ENCODE measurements around the gene GPATCH2L.

GPATCH2L gene

DNA sequence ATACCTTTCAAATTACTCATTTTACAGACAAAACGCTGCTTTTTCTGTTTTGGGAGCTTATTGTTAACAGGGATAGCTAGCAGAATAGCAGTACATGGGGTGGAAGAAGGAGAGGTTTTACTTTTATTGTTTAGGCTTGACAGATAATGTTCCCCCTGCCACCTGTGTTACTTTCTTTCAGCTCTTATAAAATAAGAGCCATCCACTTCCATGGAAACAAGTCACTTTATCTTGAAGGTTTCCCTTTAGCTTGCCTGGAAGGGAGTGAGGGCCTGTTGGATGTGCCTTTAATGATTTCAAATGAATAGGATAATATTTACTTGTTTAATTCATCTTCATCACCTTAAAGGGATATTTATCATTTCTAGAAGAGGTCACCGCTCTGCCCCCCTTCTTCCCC, 23.3 kb downstream of the GPATCH2L start:
- in situ Hi-C loops (cut with MboI; ENCODE audit: low pct_unique_long_range_greater_than_20kb, low sequenced_read_pairs, unreplicated experiment), result no loop called here
- TF ChIP-seq, protein P1, sequence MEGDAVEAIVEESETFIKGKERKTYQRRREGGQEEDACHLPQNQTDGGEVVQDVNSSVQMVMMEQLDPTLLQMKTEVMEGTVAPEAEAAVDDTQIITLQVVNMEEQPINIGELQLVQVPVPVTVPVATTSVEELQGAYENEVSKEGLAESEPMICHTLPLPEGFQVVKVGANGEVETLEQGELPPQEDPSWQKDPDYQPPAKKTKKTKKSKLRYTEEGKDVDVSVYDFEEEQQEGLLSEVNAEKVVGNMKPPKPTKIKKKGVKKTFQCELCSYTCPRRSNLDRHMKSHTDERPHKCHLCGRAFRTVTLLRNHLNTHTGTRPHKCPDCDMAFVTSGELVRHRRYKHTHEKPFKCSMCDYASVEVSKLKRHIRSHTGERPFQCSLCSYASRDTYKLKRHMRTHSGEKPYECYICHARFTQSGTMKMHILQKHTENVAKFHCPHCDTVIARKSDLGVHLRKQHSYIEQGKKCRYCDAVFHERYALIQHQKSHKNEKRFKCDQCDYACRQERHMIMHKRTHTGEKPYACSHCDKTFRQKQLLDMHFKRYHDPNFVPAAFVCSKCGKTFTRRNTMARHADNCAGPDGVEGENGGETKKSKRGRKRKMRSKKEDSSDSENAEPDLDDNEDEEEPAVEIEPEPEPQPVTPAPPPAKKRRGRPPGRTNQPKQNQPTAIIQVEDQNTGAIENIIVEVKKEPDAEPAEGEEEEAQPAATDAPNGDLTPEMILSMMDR (IDR thresholded peaks at IDR 0.05; ENCODE audit: extremely low read depth, insufficient read depth, missing control alignments), result no peak
- no peak for DNase-seq (ENCODE audit: low spot score)

DNA sequence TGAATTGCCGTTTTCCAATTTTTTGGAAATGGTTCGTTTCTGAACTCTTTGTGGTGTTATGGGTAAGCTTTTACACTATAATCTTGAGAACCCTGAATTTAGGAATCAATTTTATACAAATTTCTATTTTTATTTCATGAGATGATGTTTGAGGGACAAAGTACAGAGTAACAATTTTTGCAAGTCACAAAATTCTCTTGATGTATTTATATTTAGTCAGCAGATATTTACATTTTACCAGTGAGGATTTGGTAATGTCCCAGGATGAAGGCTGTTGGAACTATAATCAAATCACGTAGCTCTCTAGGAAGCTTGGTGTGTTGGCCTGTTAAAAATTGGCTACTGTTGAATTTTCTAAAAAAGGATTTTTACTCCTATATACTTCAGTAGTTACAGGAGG, 24.2 kb downstream of the GPATCH2L start:
- DNase-seq (ENCODE audit: low spot score), result no peak
- in situ Hi-C loops (cut with MboI; ENCODE audit: low pct_unique_long_range_greater_than_20kb, low sequenced_read_pairs, unreplicated experiment), result no loop called here
- TF ChIP-seq, protein P1 (IDR thresholded peaks at IDR 0.05; ENCODE audit: extremely low read depth, insufficient read depth, missing control alignments), result no peak

DNA sequence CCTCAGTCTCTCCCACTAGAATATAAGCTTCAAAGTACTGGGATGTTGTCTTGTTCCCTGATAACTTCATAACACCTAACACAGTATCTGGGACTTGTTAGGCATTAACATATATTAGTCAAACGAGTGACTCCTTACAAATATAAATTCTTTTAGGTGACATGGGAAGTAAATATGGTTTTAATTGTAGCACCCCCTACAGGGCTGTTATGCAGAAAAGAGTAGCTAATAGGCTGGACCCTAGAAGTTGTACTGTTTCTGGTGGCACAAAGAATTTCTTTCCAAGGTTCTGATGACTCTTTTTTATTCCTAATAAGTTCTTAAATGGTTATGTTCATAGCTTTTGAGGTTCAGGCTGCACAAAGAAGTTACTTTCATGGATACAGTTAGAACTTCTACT, 29.8 kb downstream of the GPATCH2L start:
- TF ChIP-seq, protein P1 (IDR thresholded peaks at IDR 0.05; ENCODE audit: extremely low read depth, insufficient read depth, missing control alignments), result peak; percentile 29
- in situ Hi-C loops (cut with MboI; ENCODE audit: low pct_unique_long_range_greater_than_20kb, low sequenced_read_pairs, unreplicated experiment), result no loop called here
- no peak for DNase-seq (ENCODE audit: low spot score)

DNA sequence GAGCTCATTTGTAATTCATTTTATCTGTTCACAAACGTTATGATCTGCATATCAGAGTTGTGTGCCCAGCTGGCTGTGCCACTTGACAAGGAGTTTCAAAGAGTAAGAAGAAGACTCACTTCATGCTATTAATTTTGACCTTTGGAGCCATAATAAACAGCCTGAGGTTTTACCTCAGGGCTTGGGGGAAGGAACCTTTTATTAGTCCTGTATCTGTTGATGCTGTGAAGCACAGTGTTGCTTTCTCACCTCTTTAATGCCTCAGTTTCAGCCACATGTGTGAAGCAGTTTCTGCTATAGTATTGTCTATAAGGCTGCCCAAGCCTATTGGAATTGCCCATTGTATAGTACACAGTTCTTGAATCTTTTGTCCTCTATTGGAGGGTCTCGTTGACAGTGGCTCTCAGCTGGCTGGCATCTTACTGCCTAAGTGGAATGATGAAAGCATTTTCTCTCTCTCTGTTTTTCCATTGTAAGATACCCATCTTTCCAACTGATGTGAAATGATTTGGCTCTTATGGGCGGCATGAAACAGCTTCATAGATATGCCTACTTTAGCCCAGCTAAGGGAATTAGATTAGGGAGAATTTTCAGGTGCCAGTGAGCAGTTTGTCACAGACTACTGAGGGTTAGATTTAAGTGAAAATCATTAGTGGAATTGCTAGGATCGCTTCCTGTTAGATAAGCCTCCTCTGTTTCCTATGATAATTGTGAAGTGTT, 34.7 kb downstream of the GPATCH2L start:
- TF ChIP-seq, protein P1 (IDR thresholded peaks at IDR 0.05; ENCODE audit: extremely low read depth, insufficient read depth, missing control alignments), result no peak
- in situ Hi-C loops (cut with MboI; ENCODE audit: low pct_unique_long_range_greater_than_20kb, low sequenced_read_pairs, unreplicated experiment), result no loop called here
- DNase-seq (ENCODE audit: low spot score), result peak; percentile 17

DNA sequence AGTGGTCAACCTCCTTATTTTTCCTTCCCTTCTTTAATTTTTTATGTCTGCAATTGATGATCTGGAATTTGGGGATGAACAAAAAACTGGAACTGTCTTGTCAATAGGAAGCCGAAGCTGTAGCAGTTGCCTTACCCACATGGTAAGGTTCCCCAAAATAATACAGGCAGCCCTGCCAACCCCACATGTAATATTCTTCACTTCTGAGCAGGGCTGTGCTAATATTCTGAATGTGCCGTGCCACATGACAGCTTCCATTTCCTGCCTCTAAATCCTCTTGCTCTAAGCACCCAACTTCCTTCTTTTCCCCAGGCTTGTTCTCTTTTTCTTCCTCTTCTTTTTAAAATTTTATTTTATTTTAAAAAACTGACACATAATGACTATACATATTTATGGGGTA, 39.6 kb downstream of the GPATCH2L start:
- TF ChIP-seq, protein P1 (IDR thresholded peaks at IDR 0.05; ENCODE audit: extremely low read depth, insufficient read depth, missing control alignments), result no peak
- in situ Hi-C loops (cut with MboI; ENCODE audit: low pct_unique_long_range_greater_than_20kb, low sequenced_read_pairs, unreplicated experiment), result no loop called here
- no peak for DNase-seq (ENCODE audit: low spot score)

DNA sequence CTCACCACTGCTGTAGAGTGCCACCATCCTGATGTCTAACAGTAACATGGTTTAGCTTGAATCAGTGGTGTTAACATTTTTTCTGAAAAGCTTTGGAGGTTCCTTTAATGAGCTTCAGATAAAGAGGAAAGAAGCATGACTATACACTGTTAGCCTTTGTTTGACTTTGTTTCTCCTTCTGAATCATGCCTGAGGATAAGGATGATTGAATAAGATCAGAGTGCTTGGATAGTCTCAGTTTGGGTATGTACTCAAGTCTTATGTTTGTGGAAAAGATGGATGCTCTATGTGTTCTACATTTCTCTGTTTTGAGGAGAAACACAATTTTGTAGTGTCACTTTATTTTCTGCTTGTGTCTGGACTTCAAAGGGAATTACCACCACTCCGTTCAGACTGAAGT, 42.0 kb downstream of the GPATCH2L start:
- no peak for DNase-seq (ENCODE audit: low spot score)
- in situ Hi-C loops (cut with MboI; ENCODE audit: low pct_unique_long_range_greater_than_20kb, low sequenced_read_pairs, unreplicated experiment), result no loop called here
- TF ChIP-seq, protein P1 (IDR thresholded peaks at IDR 0.05; ENCODE audit: extremely low read depth, insufficient read depth, missing control alignments), result no peak

All from GM13977 (cell line).